GM19455 (cell line): ENCODE results near the gene EDN1.

ENCODE experiments used
- ATAC-seq: cut with Tn5 transposase; IDR thresholded peaks from one replicate; pipeline ENCODE4 v1.9.1; 2021; ENCODE audit not compliant: unreplicated experiment

EDN1 gene

GRCh38 chr6:12344961-12345693 is 55.0 kb downstream of the EDN1 start:
- no peak for ATAC-seq

GRCh38 chr6:12345694-12346058 is 55.5 kb downstream of the EDN1 start:
- no peak for ATAC-seq
